GM06990 (cell line): ENCODE results near the gene FBXL5.

Experiments
- DNase-seq: peaks from one replicate; pipeline ENCODE4 v3.0.0-alpha.2; 2011; ENCODE audit not compliant: insufficient read length; ENCODE audit errors: extremely low read depth
- H3K27me3 ChIP-seq: replicated peaks from 2 replicates; pipeline ENCODE4 v1.6.0; 2011; ENCODE audit warnings: low read length; ENCODE audit not compliant: control insufficient read depth, insufficient read depth
- H3K36me3 ChIP-seq: 2 replicates; pipeline ENCODE4 v1.5.1; 2011; ENCODE audit warnings: low read length; ENCODE audit not compliant: control insufficient read depth, insufficient read depth
- H3K4me3 ChIP-seq: replicated peaks from 2 replicates; pipeline ENCODE4 v1.5.1; 2011; ENCODE audit warnings: low read depth, mild to moderate bottlenecking, control low read depth, low read length
- TF ChIP-seq, protein P1 (sequence below): IDR thresholded peaks from 2 replicates; pipeline ENCODE4 v1.5.1; 2011; ENCODE audit warnings: low read length, control low read depth, mild to moderate bottlenecking, inconsistent platforms; ENCODE audit not compliant: insufficient read depth, poor library complexity, severe bottlenecking

FBXL5 gene

DNA sequence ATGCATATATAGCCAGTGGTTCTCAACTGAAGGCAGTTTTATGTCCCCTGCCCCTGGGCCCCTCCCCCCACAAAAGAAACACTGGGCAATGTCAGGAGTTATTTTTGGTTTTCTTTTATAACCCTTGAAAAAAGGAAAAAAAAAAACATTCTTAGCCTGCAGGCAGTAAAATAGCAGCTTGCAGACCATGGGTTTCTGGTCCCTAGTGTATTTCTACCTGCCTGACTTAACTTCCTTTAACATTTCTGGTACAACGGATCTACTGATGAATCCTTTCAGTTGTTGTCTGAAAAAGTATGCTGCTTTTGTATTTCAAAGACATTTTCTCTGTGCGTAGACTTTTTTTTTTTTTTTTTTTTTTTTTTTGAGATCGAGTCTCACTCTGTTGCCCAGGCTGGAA lies 15.4 kb upstream of the FBXL5 start:
- TF ChIP-seq, protein P1, sequence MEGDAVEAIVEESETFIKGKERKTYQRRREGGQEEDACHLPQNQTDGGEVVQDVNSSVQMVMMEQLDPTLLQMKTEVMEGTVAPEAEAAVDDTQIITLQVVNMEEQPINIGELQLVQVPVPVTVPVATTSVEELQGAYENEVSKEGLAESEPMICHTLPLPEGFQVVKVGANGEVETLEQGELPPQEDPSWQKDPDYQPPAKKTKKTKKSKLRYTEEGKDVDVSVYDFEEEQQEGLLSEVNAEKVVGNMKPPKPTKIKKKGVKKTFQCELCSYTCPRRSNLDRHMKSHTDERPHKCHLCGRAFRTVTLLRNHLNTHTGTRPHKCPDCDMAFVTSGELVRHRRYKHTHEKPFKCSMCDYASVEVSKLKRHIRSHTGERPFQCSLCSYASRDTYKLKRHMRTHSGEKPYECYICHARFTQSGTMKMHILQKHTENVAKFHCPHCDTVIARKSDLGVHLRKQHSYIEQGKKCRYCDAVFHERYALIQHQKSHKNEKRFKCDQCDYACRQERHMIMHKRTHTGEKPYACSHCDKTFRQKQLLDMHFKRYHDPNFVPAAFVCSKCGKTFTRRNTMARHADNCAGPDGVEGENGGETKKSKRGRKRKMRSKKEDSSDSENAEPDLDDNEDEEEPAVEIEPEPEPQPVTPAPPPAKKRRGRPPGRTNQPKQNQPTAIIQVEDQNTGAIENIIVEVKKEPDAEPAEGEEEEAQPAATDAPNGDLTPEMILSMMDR, result no peak

DNA sequence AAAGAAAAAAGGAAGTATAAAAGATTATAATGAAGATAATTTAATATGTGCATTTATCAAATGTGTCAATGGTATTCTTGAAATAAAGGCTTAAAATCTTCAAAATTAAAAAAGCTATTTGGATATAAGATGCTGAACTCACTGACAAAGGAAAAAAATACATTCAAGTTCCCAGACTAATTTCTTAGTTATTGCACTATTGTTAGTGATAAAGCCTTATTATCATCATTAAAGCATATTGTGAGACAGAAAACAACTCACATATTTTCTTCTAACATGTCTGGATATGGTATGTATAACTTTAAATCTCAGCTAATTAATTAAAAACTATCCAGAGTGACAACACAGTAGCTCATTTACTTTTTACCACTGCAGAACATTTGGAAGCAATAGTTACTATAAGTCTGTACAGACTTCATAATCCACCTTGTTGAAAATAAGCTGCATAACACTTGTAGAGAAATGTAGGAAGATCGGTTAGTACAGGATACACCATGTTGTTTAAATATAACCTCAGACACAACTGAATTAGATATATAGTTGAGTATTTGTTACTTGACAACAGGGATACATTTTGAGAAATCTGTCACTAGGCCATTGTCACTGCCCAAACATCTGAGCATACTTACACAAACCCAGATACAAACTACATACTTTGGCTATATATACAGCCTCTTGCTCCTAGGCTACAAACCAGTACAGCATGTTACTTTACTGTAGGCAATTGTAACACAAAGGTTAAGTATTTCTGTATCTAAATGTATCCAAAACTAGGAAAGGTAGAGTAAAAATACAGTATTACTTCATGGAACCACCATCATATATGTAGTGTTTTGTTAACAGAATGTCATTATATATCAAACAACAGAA lies 13.6 kb upstream of the FBXL5 start:
- Histone ChIP-seq H3K4me3 (no peak overlapping the region), H3K27me3 (no peaks in the 10 kb centered on the region), H3K36me3 (peaks cover 3% of the 10 kb centered on the region)
- TF ChIP-seq, protein P1, result no peak
- DNase-seq, result no peak

More for the DNA sequence above, 15.4 kb upstream of the FBXL5 start:
- no peaks in the 10 kb centered on the region for H3K27me3 ChIP-seq
- DNase-seq, result no peak
- no peak overlapping the region for H3K4me3 ChIP-seq
- no peaks in the 10 kb centered on the region; the same call in 1 of the 2 replicates for H3K36me3 ChIP-seq

DNA sequence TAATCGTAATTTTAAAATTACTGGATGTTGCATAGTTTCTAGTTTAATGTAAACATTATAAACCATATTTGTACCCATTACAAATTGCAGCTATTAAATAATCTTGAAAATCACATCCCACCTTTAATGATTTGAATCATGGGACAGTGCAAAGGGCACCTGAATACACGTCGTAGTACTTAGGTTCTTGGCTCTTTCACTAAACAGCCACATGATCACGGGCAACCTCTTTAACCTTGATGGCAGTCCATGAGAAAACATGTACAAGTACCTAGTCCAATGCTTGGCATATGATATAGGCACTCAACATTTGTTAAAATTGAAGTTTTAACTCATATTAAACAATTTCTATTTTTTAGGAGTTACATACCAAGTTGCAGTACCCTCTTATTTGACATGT lies 11.8 kb upstream of the FBXL5 start:
- DNase-seq, result no peak
- TF ChIP-seq, protein P1, result no peak
- Histone ChIP-seq H3K4me3 (no peak overlapping the region), H3K27me3 (no peaks in the 10 kb centered on the region), H3K36me3 (peaks cover 3% of the 10 kb centered on the region)

DNA sequence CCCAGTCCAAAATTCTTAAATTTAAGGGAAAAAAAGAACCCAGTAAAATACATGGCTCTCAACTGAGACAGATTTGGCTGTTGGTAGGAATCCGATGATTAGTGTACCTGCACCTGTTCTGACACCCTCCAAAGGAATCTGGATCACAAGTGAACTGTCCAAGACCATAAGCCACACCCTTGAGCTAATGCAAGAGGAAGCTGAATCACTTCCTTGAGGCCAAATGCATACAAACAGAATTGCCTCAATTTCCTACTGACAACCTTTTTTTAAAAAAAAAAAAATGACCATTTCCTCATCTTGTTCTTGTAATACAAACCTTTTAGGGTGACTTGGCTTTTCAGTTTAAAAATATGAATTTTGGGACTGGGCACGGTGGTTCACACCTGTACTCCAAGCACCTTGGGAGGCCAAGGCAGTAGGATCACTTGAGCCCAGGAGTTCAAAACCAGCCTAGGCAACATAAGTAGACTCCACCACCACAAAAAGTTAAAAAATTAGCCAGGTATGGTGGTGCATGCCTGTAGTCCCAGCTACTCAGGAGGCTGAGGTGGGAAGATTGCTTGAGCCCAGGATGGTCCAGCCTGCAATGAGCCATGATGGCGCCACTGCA lies 10.7 kb upstream of the FBXL5 start:
- H3K36me3 ChIP-seq, result peaks cover 3% of the 10 kb centered on the region
- H3K4me3 ChIP-seq, result no peak overlapping the region
- no peak for DNase-seq
- TF ChIP-seq, protein P1, result no peak
- no peaks in the 10 kb centered on the region for H3K27me3 ChIP-seq

DNA sequence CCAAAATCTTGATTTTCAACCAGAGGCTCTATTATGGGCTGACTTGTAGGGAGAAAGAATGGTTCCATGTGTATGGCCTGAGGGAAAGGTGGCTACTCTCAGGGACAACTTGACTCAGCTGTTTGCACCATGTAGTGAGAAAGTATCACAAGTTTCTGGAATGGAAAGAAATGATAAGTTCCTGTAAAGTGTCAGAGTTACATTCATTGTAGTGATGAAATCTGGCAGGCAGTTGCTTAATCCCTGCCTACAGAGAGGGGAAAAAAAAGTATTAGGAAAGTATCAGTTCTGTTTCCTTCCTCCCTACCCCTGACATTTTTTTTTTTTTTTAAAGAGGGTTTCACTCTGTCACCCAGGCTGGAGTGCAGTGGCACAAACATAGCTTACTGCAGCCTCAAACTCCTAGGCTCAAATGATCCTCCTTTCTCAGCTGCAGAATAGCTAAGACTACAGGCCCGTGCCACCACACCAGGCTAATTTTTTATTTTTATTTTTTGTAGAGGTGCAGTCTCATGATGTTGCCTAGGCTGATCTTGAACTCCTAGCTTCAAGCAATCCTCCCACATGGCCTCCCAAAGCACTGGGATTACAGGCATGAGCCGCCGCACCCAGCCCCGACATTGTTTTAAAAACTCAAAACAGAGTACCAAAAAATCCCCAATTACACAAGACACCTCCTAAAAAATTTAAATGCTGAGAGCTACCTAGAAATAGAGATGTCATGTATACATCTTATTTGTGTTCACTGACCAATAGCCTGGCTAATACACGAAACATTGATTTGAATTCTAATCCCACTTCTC lies 4.8 kb upstream of the FBXL5 start:
- no peak for DNase-seq
- Histone ChIP-seq H3K27me3 (no peaks in the 10 kb centered on the region), H3K36me3 (peaks cover under 1% of the 10 kb centered on the region; the same call in 1 of the 2 replicates), H3K4me3 (no peak overlapping the region)
- TF ChIP-seq, protein P1, result no peak
